GM20000 (cell line): ENCODE results near the gene SFT2D2.
"Not testable (repeated sequence)": the region's sequence is repeated elsewhere in the genome, so short reads cannot be mapped to it uniquely, and the experiment has no call there.

Source experiments
- DNase-seq: peaks from one replicate; pipeline ENCODE4 v3.0.0; 2012; ENCODE audit warnings: low spot score
- TF ChIP-seq, protein P1 (sequence below): IDR thresholded peaks from 2 replicates; pipeline ENCODE4 v1.5.1; 2012; ENCODE audit warnings: mild to moderate bottlenecking, control low read depth; ENCODE audit errors: extremely low read depth, missing control alignments

The SFT2D2 gene

GRCh38 chr1:168225476-168226190 lies at the start of gene SFT2D2:
SFT2D2 (plus strand) TSS chr1:168226004; CDS start chr1:168226080, 76 bp downstream.
- TF ChIP-seq, protein P1, sequence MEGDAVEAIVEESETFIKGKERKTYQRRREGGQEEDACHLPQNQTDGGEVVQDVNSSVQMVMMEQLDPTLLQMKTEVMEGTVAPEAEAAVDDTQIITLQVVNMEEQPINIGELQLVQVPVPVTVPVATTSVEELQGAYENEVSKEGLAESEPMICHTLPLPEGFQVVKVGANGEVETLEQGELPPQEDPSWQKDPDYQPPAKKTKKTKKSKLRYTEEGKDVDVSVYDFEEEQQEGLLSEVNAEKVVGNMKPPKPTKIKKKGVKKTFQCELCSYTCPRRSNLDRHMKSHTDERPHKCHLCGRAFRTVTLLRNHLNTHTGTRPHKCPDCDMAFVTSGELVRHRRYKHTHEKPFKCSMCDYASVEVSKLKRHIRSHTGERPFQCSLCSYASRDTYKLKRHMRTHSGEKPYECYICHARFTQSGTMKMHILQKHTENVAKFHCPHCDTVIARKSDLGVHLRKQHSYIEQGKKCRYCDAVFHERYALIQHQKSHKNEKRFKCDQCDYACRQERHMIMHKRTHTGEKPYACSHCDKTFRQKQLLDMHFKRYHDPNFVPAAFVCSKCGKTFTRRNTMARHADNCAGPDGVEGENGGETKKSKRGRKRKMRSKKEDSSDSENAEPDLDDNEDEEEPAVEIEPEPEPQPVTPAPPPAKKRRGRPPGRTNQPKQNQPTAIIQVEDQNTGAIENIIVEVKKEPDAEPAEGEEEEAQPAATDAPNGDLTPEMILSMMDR: no peak
- peak; percentile 94 for DNase-seq

DNA sequence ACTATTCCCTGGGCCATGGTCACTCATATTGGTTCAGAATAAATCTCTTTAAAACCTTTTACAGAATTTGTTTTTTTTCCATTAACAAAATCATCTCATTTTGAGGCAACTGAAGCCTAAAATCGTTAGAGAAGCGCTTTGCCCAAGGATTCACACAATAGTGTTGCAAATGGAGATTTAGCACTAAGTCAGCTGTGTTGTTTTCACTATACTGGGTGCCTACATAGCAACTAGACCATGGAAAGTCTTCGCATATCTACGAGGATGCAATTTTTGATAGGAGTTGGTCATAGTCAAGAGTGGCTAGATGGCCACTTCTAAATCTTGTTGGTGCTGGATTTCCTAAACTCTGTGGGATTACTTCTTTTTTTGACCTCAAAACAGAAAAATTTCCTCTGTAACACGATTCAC lies 47.6 kb upstream of the SFT2D2 start:
- no peak for DNase-seq
- TF ChIP-seq, protein P1: no peak

- DNase-seq: peak; percentile 88
- TF ChIP-seq, protein P1: peak; percentile 42
Measured at GRCh38 chr1:168178638-168179437, 47.0 kb upstream of the SFT2D2 start, which contains the start of gene TIPRL. TIPRL (plus strand) TSS chr1:168178962; CDS start chr1:168179078, 116 bp downstream.

- peak; percentile 32 for DNase-seq
- TF ChIP-seq, protein P1: no peak
Measured at GRCh38 chr1:168179438-168180147, 46.2 kb upstream of the SFT2D2 start.

DNA sequence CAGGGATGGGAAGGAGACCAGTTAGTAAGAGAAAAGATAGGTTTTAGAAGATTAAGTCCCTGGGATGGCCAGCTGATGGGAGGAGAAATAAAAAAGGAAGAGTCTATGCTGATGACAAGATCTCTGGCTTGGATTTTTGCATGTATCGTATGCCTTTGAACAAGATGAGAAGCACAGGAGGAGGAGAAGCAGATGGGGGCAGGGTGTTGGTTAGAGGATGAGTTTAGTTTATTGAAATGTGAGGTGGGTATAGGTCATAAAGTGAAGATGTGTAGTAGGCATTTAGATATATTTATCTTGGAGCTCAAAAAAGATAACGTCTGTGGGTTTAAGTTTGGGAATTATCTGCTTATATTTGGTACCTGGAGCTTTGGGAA lies 45.7 kb upstream of the SFT2D2 start:
- TF ChIP-seq, protein P1: no peak
- DNase-seq: no peak

DNA sequence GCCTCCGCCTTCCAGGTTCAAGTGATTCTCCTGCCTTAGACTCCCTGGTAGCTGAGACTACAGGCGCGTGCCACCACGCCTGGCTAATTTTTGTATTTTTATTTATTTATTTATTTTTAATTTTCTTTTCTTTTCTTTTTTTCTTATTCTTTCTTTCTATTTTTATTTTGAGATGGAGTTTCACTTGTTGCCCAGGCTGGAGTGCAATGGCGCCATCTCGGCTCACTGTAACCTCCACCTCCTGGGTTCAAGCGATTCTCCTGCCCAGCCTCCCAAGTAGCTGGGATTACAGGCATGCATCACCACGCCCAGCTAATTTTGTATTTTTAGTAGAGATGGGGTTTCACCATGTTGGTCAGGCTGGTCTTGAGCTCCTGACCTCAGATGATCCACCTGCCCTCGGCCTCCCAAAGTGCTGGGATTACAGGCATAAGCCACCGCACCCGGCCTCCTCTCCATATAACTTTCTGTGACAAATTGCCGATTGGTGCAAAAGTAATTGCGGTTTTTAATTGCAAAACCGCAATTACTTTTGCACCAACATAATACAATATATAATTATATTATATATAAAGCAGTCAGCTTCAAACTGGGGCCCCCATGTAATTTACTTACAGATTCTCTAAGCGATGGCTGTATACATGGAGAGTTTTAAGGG lies 44.6 kb upstream of the SFT2D2 start:
- not testable (repeated sequence) for DNase-seq

GRCh38 chr1:168187177-168187576 lies 38.6 kb upstream of the SFT2D2 start:
- DNase-seq: no peak
- TF ChIP-seq, protein P1: no peak
